ENCODE results near the gene CEACAM5.

- no peak for TF ChIP-seq CTCF (tag by site-specific recombination; IDR thresholded peaks at IDR 0.05)
- no peak for TF ChIP-seq ZNF645 (tag by site-specific recombination; IDR thresholded peaks at IDR 0.05)
- TF ChIP-seq REST (tag by site-specific recombination; IDR thresholded peaks at IDR 0.05) = no peak
- no peak for TF ChIP-seq ZNF10 (tag by site-specific recombination; IDR thresholded peaks at IDR 0.05)
- TF ChIP-seq, protein P1, sequence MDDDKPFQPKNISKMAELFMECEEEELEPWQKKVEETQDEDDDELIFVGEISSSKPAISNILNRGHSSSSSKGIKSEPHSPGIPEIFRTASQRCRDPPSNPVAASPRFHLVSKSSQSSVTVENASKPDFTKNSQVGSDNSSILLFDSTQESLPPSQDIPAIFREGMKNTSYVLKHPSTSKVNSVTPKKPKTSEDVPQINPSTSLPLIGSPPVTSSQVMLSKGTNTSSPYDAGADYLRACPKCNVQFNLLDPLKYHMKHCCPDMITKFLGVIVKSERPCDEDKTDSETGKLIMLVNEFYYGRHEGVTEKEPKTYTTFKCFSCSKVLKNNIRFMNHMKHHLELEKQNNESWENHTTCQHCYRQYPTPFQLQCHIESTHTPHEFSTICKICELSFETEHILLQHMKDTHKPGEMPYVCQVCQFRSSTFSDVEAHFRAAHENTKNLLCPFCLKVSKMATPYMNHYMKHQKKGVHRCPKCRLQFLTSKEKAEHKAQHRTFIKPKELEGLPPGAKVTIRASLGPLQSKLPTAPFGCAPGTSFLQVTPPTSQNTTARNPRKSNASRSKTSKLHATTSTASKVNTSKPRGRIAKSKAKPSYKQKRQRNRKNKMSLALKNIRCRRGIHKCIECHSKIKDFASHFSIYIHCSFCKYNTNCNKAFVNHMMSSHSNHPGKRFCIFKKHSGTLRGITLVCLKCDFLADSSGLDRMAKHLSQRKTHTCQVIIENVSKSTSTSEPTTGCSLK (tag by site-specific recombination; IDR thresholded peaks at IDR 0.05) = no peak
- no peak for TF ChIP-seq GLIS2 (tag by site-specific recombination; IDR thresholded peaks at IDR 0.05)
- TF ChIP-seq ZBTB7A (tag by site-specific recombination; IDR thresholded peaks at IDR 0.05; ENCODE audit: low read depth) = no peak
- TF ChIP-seq ZNF660 (tag by site-specific recombination; IDR thresholded peaks at IDR 0.05) = no peak
- no peak for TF ChIP-seq ZNF777 (tag by site-specific recombination; IDR thresholded peaks at IDR 0.05; ENCODE audit: borderline replicate concordance)
- no peak for TF ChIP-seq YY1 (tag by site-specific recombination; IDR thresholded peaks at IDR 0.05)
Observed at GRCh38 chr19:41735071-41735600, 26.7 kb downstream of the CEACAM5 start.

Measured in HEK293 (cell line).